C4-2B (cell line): ENCODE measurements around the gene EDC3.

Source experiments
- H3K27ac ChIP-seq: fragments of 450-650 bp; 2 replicates; pipeline ENCODE4 v1.5.1; 2017
- ZFX ChIP-seq: fragments of 450-650 bp; IDR thresholded peaks from 2 replicates; pipeline ENCODE4 v1.6.1; 2017
- TF ChIP-seq, protein P1 (sequence below): fragments of 450-650 bp; conservative IDR thresholded peaks from 2 replicates; pipeline ENCODE4 v1.5.1; 2017; ENCODE audit warnings: mild to moderate bottlenecking

The EDC3 gene

GRCh38 chr15:74723187-74723586, 27.4 kb upstream of the EDC3 start:
- H3K27ac ChIP-seq, result no peak overlapping the region
- TF ChIP-seq, protein P1, sequence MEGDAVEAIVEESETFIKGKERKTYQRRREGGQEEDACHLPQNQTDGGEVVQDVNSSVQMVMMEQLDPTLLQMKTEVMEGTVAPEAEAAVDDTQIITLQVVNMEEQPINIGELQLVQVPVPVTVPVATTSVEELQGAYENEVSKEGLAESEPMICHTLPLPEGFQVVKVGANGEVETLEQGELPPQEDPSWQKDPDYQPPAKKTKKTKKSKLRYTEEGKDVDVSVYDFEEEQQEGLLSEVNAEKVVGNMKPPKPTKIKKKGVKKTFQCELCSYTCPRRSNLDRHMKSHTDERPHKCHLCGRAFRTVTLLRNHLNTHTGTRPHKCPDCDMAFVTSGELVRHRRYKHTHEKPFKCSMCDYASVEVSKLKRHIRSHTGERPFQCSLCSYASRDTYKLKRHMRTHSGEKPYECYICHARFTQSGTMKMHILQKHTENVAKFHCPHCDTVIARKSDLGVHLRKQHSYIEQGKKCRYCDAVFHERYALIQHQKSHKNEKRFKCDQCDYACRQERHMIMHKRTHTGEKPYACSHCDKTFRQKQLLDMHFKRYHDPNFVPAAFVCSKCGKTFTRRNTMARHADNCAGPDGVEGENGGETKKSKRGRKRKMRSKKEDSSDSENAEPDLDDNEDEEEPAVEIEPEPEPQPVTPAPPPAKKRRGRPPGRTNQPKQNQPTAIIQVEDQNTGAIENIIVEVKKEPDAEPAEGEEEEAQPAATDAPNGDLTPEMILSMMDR, result no peak
- no peak for TF ChIP-seq ZFX

GRCh38 chr15:74722591-74722990, 26.8 kb upstream of the EDC3 start:
- TF ChIP-seq ZFX, result no peak
- no peak overlapping the region for H3K27ac ChIP-seq

GRCh38 chr15:74716651-74717050, 20.8 kb upstream of the EDC3 start:
- TF ChIP-seq, protein P1, result no peak
- no peak for TF ChIP-seq ZFX
- H3K27ac ChIP-seq, result no peak overlapping the region

GRCh38 chr15:74712311-74712710, 16.5 kb upstream of the EDC3 start:
- H3K27ac ChIP-seq, result no peak overlapping the region

DNA sequence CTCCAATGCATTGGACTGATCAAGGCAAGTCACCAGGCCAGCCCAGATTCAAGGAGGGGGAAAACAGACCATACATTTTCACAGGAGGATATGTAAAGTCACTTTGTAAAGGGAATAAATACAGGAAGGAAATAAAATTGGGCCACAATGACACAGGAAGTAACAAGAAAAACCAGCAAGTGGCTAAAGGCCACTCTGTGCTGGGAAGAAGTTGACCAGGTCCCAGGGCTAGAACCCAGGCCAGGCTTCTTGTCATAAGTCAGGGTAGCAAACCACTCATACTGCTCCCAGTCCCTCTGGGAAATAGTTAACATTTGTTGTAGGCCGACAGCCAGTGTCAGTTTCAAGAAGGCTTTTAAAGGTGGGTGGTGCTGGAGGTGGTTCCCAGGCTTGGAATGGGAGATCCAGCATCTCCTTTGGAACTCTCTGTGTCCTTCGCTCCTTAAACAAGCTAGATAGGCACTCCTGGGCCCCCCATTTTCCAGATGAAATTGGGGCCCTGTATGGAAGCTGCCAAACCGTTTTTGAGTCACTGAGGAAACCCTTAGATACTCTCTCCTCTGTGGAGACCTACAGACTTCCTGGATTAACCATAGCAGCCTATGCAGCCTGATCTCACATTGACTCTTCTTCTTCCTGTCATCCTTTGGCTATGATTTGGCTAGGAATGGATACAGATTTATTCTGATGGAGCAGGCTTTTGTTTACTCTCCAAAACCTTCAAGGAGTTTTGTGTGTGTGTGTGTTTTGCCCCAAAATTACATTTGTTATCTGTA, 14.7 kb upstream of the EDC3 start:
- TF ChIP-seq, protein P1, result no peak
- TF ChIP-seq ZFX, result no peak
- H3K27ac ChIP-seq, result no peak overlapping the region

More at GRCh38 chr15:74712311-74712710, 16.5 kb upstream of the EDC3 start:
- TF ChIP-seq, protein P1, result no peak
- TF ChIP-seq ZFX, result no peak

DNA sequence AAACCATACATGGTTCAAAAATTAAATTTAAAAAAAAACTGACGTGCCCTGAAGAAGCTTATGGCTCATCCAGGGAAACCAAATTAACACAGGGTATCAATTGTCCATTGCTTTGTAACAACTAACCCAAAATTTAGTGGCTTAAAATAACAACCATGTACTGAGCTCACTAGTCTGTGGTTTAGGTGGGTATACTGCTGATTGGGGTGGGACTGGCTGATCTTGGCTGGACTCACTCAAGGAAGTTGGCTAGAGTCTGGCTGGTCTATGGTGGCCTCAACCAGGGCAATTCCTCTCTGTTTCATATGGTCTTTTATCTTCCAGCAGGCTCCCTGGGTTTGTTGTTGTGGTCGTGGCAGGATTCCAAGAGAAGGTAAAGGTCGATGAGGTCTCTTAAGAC, 14.1 kb upstream of the EDC3 start:
- TF ChIP-seq ZFX, result no peak
- TF ChIP-seq, protein P1, result no peak

GRCh38 chr15:74709011-74709410, 13.2 kb upstream of the EDC3 start:
- H3K27ac ChIP-seq, result no peak overlapping the region
- no peak for TF ChIP-seq ZFX
- TF ChIP-seq, protein P1, result no peak

More for the DNA sequence above, 14.1 kb upstream of the EDC3 start:
- no peak overlapping the region for H3K27ac ChIP-seq

- TF ChIP-seq, protein P1, result no peak
- TF ChIP-seq ZFX, result no peak
- no peak overlapping the region for H3K27ac ChIP-seq
Measured at GRCh38 chr15:74696808-74697207, 984 bp upstream of the EDC3 start.
